Stimulated activated CD4-positive, alpha-beta T cell treated with anti-CD3 and anti-CD28 coated beads, Interleukin-1b, Interleukin-23, amount 100 ng/mL, for 4 hours (primary cell): ENCODE results near the gene TRIM36.

ENCODE experiments used
- DNase-seq, 2 donors: peaks; one replicate each; pipeline ENCODE4 v3.0.0-alpha.2; 2020; ENCODE audit warnings: low read depth in 2 of 2

TRIM36 gene, protein sequence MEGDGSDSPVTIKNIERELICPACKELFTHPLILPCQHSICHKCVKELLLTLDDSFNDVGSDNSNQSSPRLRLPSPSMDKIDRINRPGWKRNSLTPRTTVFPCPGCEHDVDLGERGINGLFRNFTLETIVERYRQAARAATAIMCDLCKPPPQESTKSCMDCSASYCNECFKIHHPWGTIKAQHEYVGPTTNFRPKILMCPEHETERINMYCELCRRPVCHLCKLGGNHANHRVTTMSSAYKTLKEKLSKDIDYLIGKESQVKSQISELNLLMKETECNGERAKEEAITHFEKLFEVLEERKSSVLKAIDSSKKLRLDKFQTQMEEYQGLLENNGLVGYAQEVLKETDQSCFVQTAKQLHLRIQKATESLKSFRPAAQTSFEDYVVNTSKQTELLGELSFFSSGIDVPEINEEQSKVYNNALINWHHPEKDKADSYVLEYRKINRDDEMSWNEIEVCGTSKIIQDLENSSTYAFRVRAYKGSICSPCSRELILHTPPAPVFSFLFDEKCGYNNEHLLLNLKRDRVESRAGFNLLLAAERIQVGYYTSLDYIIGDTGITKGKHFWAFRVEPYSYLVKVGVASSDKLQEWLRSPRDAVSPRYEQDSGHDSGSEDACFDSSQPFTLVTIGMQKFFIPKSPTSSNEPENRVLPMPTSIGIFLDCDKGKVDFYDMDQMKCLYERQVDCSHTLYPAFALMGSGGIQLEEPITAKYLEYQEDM

DNA sequence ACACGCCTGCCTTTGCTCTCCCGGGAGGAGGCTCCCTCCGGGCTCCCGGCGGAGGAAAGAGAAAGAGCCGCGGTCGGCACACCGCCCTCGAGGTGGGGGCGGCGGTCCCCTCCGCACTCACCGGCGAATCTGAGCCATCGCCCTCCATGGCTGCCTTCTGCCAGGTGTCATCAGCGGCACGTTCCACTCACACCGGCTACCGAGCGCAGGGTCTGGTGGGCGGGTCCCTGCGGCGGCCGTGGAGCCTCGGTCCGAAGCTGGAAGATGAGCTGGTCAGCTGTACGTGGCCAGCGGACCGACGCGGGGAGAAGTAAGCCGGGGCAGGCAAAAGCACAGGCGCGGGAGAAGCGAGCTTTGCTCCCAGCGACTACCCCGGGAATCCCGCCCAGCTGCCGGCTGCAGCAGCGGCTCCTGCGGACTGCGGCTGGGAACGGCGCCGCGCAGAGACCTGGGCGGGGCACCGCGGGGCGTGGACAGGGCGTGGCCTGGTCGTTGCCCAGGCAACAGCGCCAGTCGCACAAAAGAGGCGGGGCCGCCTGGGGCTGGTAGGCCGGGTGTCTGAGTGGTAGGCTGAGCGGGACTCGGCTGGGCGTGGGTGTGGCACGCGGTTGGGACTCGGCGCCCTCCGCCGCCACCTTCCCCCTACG, at the start of gene TRIM36:
Gene TRIM36, minus strand, starts transcription at position 422 of the 647 bp plus-strand sequence. Its CDS starts 274 bp downstream, at position 148.
- peak; percentile 78 to 88 for DNase-seq

DNA sequence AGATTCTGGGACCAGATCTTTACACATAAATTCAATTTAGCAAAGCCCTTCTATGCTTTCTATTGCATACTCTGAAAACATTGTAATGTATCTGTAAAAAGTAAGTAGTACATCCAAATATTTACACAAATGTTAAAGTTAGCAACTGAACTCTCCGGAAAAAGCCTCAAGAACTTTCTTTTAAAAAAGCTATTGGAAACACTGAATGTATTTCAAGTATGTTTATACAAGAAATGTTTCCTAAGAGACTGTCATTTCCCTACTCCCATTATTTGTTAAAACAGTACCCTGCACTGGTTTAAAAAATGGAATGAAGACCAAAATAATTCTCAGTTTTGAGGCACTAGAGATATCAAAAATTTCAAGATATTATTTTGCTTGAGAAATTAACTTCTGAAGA, 44.8 kb upstream of the TRIM36 start:
- DNase-seq = no peak

DNA sequence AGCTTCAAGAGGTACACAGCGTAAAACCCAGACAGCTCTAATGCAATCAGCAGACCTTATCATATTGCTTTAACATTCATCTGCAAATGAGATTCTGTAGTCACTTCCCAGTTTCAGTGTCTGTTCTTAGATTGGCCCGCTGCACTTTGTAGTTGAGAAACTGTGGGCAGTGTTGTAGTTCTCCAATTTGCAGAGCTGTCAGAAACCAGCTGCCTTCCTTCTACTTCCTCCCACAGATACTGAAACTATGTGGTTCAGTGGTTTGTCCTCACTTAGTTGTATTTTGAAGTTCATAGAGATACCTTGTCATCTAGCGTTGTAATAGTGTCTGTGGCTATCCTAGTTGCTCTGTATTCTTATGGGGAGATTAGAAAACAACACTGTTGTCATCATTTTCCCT, 39.6 kb upstream of the TRIM36 start:
- no peak for DNase-seq

DNA sequence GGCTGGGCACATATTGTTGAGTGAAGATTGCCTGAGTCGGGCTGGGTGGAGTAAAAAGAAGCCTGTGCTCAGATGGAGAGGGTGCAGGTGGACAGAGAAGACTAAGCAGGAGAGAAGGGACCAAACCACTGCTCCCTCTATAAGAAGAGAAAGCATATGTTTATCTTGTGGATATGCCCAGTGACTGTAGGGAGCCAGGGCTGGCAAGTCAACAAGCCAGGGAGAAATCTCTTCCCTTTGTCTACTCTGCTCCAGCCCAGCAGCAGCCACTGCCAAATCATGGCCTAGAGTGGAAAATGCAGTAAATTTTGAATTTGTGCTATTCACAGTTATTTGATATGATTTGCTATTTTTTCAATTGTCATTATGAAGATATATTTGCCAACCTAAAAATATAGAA, 33.2 kb upstream of the TRIM36 start:
- DNase-seq = no peak

DNA sequence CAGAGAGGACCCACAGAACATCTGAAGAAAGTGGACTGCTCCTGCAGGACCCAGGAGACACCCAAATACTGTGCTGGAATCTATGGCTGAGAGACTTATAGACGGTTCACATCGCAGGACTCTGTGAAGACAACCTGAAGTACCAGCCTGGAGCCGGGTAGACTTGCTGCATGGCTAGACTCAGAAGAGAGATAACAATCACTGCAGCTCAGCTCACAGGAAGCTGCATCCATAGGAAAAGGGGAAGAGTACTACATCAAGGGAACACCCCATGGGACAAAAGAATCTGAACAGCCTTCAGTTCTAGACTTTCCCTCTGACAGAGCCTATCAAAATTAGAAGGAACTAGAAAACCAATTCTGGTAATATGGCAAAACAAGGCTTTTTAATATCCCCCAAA, 26.5 kb upstream of the TRIM36 start:
- DNase-seq = no peak

DNA sequence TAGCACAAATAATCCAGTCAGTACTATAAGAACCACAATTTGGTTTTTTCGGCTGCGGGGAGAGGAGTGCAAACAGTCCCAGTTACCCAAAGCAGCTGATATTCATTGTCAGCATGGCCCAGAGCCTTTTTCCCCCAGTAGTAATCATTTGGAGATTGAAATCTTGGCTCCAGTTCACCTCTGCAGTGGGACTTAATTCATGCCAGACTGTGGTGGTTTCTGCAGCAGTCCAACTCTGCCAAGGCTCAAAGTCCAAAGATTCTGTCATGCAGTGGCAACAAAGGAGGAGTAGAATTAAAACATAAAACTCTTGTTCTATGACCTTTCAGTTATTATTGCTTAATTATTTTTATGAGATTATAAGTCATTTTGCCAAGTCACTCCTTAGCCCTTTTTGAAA, 25.0 kb upstream of the TRIM36 start:
- no peak for DNase-seq

DNA sequence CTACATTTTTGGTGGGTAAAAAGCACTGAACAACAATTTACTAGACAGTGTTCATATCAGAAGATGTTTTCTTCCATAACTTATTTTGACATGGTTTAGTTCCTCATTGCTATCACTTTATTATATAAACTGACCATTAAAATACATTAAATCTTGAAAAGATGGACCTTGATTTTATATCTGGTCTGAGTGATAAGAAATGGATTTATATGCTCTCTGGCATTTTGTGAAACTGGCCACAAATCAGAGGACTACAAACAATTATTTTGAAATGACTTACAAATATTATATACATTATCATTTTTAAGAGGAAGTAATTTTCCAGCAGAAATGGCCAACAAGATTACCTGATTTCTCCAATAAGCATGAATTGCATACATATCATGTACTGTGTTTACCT, 23.6 kb upstream of the TRIM36 start:
- DNase-seq = no peak

DNA sequence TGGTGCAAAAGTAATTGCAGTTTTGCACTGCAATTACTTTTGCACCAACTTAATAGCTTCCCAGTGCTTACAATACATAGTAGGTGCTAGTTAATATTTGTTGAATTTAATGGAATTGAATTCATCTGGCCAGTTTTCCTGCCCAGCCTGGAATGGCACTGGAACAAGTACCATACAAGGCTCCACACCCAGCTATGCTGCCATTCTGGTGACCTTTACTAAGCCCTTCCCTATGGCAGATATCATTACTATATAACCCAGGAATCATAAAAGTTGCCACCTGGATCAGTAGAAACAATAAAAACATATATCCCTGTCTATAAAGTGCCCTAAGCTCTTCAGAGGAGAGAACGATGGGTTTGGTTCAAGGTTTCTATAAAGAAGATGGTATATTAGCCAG, 22.4 kb upstream of the TRIM36 start:
- DNase-seq = no peak

DNA sequence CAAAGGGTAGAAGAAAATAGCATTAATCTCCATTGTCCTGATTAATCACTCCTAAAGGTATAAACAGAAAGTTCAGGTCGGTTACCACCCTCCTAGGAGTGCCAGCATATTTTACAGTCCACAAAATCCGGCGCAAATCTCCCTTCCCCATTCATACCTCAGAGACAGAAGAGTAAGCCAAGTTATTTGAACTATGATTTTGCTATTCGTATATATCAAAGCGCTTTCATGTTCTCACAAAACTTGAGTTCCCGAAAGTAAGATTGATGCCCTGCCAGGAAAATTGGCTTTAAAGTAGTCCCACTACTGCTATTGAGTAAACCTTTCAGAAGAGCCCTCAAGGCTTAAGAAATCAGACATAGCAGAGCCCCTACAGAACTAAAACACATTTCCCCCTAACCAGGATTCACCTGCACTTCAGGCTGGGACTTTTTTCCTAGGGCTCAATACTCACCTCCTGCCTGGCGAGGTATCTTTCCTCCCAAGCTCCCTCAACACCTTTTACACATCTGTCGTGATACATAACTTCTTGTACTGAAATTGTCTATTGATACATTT, 21.8 kb upstream of the TRIM36 start:
- DNase-seq = no peak

DNA sequence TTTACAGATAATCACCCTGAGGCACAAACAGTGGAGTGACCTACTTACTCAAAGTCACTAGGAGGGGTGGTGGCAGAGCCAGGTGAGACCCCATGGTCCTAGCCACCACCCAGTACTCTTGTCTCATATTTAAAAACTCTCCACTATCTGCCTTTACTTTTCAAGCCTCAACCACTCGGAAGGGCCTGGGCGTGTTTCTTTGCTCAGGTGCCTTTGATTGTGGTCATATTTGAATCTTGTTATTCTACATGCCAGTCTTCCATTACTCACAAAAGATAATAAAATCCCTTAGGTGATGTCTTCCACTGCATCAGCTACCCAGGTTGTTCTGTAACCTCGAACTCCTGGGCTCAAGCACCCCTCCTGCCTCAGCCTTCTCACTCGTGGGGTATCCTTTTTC, 20.7 kb upstream of the TRIM36 start:
- no peak for DNase-seq

DNA sequence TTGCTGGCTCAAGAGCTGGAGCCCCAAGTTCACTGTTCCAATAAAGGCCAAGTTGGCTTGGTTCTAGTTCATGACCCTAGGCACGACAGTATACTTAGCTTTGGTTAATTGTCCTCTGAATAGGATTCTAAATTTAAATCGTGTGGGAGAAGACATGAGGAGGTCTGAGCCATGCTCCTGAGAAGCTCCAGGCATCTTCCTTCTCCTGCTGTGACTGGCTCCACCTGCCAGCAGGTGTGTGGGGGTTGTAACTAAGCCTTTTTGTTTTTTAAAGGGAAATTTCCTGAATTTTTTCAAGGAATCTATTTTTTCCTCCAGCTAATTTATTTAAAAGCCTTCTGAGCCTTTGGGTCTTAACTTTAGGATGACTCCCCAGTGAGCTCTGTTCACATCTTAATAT, 20.2 kb upstream of the TRIM36 start:
- DNase-seq = no peak

DNA sequence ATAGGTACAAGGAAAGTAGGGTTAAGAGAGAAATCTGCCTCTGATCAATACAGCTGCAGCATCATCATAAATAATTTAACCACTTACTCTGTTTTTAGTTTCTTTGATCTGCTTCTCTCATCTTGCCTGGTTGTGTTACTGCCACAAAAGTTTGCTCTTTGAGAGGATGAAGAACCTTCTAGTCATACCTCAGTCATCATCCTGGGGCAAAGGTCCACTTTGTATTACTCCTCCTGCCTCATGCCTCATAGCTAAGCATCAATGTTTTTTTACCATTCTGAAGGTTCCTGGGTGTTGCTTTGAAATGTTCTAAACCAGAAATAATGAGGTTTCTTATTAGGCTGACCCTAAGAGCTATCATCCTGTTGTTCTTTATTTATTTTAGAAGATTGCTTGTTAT, 17.1 kb upstream of the TRIM36 start:
- no peak for DNase-seq

DNA sequence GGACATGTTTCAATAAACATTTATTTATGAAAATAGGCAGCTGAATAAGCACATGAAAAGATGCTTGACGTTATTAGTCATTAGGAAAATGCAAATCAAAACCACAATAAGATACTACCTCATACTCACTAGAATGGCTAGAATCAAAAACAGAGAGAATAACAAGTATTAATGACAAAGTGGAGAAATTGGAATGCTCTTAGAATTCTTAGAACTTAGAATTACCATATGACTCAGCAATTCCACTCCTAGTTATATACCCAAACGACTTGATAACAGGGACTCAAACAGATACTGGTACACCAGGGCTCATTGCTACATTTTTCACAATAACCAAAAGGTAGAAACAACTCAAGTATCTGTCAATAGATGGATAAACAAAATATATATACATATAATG, 15.1 kb upstream of the TRIM36 start:
- no peak for DNase-seq

DNA sequence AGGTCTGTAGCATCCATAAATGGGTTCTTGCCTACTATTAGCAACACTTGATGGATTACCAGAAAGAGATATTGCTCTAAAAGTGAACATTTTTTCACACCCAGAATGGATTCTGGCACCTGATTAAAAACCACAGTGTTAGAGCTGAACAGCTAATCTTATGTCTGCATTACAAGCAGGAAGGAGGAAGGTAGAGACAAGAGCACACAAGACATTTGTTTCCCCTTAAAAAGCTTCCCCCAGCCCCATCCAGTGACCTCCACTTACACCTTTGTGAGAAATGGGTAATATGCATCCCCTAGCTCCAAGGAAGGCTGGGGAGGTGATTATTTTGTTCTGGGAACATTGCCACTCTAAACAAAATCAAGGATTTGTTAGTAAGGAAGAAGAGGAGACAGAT, 12.0 kb upstream of the TRIM36 start:
- no peak for DNase-seq

DNA sequence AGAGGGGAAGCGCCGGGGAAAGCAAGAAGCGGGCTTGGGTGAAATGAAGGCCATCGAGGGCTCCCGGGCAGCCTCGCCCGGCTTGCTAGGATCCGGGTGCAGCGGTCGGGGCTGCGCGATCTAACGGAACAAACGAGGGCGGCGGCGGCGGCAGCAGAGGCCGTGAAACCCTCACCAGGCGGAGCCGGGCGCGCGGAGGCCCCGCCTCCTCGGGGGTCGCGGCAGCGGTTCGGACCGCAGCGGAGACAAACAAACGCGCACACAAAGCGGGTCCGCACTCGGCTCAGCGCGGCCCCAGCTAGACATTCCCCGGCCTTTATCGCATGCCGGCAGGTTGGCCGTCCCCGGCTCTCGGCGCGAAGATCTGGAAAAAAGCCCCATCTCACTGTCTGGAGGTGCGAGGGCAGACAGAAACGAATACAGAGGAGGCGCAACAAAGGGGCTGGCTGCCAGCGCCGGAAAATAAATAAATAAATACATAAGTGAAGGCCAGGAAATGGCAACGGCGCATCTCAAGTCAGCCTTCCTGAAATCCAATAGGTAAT, 10.5 kb upstream of the TRIM36 start:
- peak in 1 of 2 donors; percentile 24 for DNase-seq

DNA sequence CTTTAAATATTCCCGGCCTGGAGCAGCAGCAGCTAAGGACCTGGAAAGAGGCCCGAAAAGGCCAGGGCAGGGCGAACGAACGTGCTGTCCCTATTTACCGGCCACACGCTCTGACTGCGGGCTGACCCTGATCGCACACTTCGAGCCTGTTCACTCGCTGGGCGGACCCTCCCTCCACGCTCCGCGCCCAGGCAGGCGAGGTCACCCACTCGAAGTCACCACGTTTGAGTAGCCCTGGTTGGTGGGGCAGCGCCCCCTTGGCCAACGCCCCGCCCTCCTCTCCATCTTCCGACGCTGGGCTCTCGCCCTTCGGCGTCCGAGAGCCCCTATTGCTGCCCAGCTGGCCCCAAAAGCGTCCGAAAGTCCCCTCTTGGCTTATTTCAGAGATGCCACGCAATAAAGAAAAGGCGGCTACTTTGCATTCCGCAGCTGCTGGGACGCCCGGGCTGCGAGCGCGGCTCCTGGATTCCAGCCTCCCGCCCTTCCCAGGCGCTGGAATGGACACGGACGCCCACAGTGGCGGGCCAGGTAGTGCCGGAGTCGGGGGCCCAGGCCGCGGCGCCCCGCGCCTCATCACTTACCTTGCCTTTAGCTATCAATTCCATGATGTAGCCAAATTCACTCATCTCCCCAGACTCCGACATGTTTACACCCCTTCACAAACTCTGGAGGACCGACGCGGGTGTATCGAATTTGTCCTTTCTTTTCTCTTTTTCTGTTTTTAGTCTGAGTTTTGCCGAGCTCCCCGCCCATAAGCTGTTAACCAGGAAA, 9.9 kb upstream of the TRIM36 start:
- no peak for DNase-seq

DNA sequence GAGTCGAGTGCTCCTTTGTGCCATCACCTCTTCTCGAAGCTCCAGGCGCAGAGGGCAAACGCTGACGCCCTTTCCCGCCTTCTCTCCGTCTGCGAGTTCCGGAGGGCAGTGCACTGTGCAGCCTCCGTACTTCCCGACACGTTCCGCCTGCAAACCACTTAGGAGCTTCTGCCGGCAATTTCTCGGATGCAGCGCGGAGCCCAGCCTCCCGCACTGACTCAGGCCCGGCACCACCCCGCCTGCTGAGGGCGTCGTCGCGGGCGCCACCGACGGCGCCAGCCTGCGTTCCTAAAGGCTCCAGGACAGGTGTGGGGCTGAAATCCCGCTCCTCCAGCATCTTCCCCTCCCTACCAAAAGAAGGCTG, 9.3 kb upstream of the TRIM36 start:
- DNase-seq = no peak

DNA sequence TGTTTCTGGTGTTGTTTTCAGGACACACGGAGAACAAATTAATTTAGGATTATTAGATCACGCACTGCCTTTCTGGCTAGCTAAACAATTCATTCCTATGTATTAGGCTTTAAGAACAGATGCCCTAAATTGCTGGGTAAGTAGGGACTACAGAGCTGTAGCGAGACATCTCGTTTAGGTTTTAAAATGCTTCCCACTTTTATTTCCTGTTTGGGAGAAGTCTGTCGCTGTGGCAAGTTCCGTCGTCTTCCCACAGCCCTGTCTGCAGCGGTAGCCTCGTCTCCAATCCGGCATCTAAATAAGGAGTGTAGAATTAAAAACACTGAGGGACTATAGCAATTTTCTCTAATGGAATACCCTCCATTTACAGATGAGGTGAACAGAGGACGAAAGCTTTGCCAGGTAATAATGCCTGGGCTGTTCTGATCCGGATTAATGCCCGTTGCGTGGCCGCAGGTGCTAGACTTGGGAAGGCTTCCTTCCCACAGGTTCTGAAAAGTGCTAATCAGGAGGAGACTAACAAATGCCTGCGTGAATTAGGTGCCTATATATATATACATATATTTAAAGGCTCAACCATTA, 1.3 kb upstream of the TRIM36 start:
- DNase-seq = no peak

DNA sequence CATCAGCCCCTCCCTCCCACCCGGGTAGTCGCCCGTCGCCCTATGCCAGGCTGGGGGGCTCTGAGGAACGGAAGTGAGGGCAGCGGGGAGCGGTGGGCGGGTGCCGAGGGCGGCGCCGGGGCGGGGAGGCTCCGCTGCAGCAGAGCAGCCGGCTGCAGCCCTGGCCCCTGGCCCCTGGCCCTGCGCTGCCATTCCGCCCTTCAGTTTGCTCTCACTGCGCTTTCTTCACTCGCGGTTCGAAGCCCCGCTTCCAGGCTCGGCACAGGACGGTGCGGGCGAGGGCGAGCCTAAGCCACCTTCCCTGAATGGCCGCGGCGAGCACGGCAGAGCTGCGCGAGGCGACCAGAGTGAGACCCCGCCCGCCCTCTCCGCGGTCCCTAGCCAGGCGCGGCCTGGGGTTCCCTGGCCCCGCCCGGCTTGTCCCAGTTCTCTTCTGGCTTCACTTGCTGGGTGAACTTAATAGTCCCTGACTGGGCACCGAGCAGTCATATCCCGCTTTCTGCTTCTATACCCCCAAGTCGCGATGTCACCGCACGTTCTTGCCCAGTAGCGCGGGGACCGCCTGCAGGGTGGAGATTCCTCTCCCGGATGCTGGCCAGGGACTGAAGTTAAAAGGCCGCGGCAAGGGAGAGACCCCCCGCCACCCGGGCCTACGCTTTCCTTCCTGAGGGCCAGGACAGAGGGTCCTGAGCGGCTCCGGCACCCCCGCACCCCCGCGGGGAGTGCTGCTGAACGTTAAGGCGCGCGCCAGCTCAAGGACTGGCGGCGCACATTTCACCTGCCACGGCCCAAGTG, 623 bp upstream of the TRIM36 start:
- no peak for DNase-seq

DNA sequence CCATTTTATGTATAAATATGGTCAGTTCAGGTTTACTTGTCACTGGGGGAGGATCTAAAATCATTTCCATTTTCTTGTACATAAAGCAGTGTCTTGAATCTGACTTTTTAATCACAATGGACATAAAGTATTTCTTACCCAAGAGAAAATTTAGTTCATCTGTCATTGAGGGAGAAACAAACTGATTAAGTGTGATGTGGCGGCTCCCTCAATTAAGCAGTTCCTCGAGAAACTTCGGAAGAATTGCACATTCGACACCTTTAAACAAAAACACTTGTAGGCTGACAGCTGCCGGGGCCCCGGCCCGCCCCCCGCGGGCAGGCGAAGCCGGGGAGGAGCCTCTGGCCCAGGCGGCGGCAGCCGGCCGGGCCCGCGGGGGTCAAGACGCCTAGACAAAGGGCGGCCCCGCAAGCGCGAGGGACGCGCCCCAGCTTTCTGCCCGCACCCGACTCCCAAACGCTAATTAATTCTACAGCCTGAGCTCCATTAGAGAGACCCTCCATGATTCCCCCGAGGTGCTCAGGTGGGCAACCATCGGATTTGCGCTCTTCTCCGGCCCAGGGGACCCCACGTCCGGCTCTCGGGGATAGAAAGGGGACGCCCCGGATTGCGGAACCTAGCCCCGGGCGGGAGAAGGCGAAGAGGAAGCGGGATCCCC, 750 bp downstream of the TRIM36 start:
- DNase-seq = no peak
